GF-D8 (cell line): Measurements from ENCODE around the gene SRD5A3.
A peak's percentile ranks its signal among the peaks of the same experiment; 100 is the strongest.

Source experiments
- DNase-seq: peaks from one replicate; lab custom pipeline; 2025; lab: John Stamatoyannopoulos, UW

SRD5A3 gene

GRCh38 chr4:55376698-55377097 lies 30.7 kb downstream of the SRD5A3 start:
- DNase-seq: no peak

- DNase-seq: no peak
These were observed 32.8 kb downstream of the SRD5A3 start for GRCh38 chr4:55378617-55379467.

GRCh38 chr4:55380576-55380975 lies 34.5 kb downstream of the SRD5A3 start:
- no peak for DNase-seq

- no peak for DNase-seq
These were observed 35.5 kb downstream of the SRD5A3 start for GRCh38 chr4:55381502-55381901.

- no peak for DNase-seq
These were observed 36.5 kb downstream of the SRD5A3 start for GRCh38 chr4:55382488-55383003.

GRCh38 chr4:55385201-55385649 lies 39.2 kb downstream of the SRD5A3 start:
- DNase-seq: no peak

- no peak for DNase-seq
These were observed 40.0 kb downstream of the SRD5A3 start for GRCh38 chr4:55386073-55386472.

GRCh38 chr4:55386840-55387239 lies 40.8 kb downstream of the SRD5A3 start:
- DNase-seq: no peak

- DNase-seq: no peak
These were observed 47.6 kb downstream of the SRD5A3 start for GRCh38 chr4:55393461-55394320.

GRCh38 chr4:55395218-55395528 lies 49.1 kb downstream of the SRD5A3 start:
- DNase-seq: no peak

GRCh38 chr4:55395529-55396307 lies 49.7 kb downstream of the SRD5A3 start, which contains the start of gene TMEM165:
Gene TMEM165 (plus strand): TSS chr4:55395957. CDS start chr4:55396190, 233 bp downstream.
- DNase-seq: peak; percentile 68

GRCh38 chr4:55396308-55397125 lies 50.5 kb downstream of the SRD5A3 start:
- no peak for DNase-seq

- no peak for DNase-seq
These were observed 51.0 kb downstream of the SRD5A3 start for GRCh38 chr4:55397126-55397436.

- DNase-seq: peak; percentile 62
These were observed 51.7 kb downstream of the SRD5A3 start for GRCh38 chr4:55397520-55398321.

GRCh38 chr4:55398461-55398860 lies 52.4 kb downstream of the SRD5A3 start:
- DNase-seq: no peak

- DNase-seq: no peak
These were observed 52.9 kb downstream of the SRD5A3 start for GRCh38 chr4:55398966-55399365.

GRCh38 chr4:55399581-55399980 lies 53.5 kb downstream of the SRD5A3 start:
- no peak for DNase-seq

- DNase-seq: no peak
These were observed 59.0 kb downstream of the SRD5A3 start for GRCh38 chr4:55405073-55405472.

GRCh38 chr4:55406545-55406944 lies 60.5 kb downstream of the SRD5A3 start:
- no peak for DNase-seq

- no peak for DNase-seq
These were observed 61.1 kb downstream of the SRD5A3 start for GRCh38 chr4:55407119-55407518.
